ENCODE measurements around the gene CST4.
"Not testable (repeated sequence)": the region's sequence is repeated elsewhere in the genome, so short reads cannot be mapped to it uniquely, and the experiment has no call there.

The CST4 gene

DNA sequence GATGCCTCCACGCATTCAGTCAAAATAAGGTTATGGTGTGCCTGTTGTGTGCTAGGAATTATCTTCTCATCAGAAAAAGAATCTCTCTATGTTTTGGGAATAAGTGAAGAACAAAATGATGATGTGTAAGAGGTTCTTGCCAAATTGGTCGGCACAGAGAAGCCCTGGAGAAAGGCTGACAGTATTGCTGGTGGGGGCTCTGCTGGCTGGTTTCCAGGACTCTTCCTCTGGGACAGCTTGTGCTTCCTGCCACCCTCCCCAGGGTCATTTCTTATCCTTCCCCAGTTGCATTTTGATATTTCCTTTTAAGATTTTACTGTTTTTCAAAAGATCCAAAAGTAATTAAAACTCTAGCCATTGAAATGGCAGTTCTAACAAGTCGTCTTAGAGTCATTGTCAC lies 22.1 kb downstream of the CST4 start:
- TF ChIP-seq Cebpa-rat (IDR thresholded peaks at IDR 0.05): no peak
- H3K27me3 ChIP-seq: no peaks in the 10 kb centered on the region
- H3K27ac ChIP-seq: 0 out of 22 replicates have a peak overlapping the region, but pooled peaks of 1 of the 11 experiments have one; percentile 13
- peak overlapping the region in 1 of 10 experiments; percentile 28; a peak in 2 of 20 replicates for H3K4me3 ChIP-seq
- peak overlapping the region; percentile 20 to 89 (median 78); a peak in 21 of 22 replicates for H3K4me2 ChIP-seq
- no peaks in the 10 kb centered on the region for H3K9me3 ChIP-seq (replicated peaks in 1 of 11)
- H3K4me1 ChIP-seq: peaks cover 16 to 51% (median 42%) of the 10 kb centered on the region in 10 experiments; a peak in 19 of 20 replicates
- no peaks in the 10 kb centered on the region for H4K20me1 ChIP-seq
- no peaks in the 10 kb centered on the region for H3K36me3 ChIP-seq
- H3K9ac ChIP-seq: peak overlapping the region in 1 of 11 experiments; percentile 32; a peak in 1 of 22 replicates

DNA sequence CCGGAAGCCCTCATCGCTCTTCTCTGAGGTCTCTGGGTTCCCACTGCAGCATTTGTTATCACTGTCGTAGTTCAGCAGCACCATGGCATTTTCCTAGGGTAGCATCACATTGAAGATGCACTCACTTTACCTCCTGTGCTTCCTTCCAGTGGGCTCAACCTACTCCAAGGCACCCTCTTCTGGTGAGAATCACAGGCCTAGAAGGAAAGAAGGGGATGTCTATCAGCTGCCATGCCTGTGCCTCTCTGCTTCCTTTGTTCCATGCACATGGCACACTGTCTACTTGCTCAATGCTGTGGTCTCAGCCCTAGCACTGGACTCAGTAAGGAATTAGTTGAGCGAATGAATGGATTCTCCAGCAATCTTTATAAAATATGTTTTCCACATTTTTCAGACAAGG lies 22.6 kb downstream of the CST4 start:
- no peaks in the 10 kb centered on the region for H3K9me3 ChIP-seq (replicated peaks in 1 of 11)
- H3K36me3 ChIP-seq: no peaks in the 10 kb centered on the region
- peak overlapping the region in 1 of 11 experiments; percentile 32; a peak in 1 of 22 replicates for H3K9ac ChIP-seq
- H3K27me3 ChIP-seq: no peaks in the 10 kb centered on the region
- no peak for TF ChIP-seq Cebpa-rat (IDR thresholded peaks at IDR 0.05)
- peaks cover 16 to 51% (median 43%) of the 10 kb centered on the region in 10 experiments; a peak in 19 of 20 replicates for H3K4me1 ChIP-seq
- no peak overlapping the region; a peak in 1 of 20 replicates for H3K4me3 ChIP-seq
- H4K20me1 ChIP-seq: no peaks in the 10 kb centered on the region
- 0 out of 22 replicates have a peak overlapping the region, but pooled peaks of 1 of the 11 experiments have one; percentile 13 for H3K27ac ChIP-seq
- H3K4me2 ChIP-seq: peak overlapping the region; percentile 20 to 89 (median 78); a peak in 21 of 22 replicates

DNA sequence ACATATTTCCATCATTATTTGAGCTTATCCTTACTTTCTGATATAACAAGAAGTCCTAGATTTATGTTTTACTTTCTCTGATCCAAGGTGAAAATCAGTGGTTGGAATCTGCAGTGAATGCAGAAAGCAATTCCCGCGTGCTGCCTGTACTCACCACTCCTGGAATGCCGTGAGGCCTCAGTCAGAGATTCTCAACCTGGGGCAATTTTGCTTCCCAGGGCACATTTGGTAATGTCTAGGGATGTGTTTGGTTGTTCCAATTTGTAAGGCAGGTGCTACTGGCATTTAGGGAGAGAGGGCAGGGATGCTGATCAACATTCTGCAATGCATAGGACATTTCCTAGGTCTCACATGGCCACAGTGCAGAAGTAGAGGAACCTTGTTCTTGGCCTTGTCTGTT lies 23.9 kb downstream of the CST4 start:
- H3K9ac ChIP-seq: no peak overlapping the region
- no peaks in the 10 kb centered on the region for H3K27me3 ChIP-seq
- no peaks in the 10 kb centered on the region for H4K20me1 ChIP-seq
- no peak for TF ChIP-seq Cebpa-rat (IDR thresholded peaks at IDR 0.05)
- H3K4me1 ChIP-seq: peaks cover 16 to 61% (median 44%) of the 10 kb centered on the region in 10 experiments; a peak in 19 of 20 replicates
- H3K36me3 ChIP-seq: no peaks in the 10 kb centered on the region
- no peak overlapping the region for H3K27ac ChIP-seq
- no peaks in the 10 kb centered on the region for H3K9me3 ChIP-seq (replicated peaks in 1 of 11)
- H3K4me3 ChIP-seq: no peak overlapping the region
- H3K4me2 ChIP-seq: peak overlapping the region in 2 of 11 experiments; percentile 18 to 27; a peak in 4 of 22 replicates

DNA sequence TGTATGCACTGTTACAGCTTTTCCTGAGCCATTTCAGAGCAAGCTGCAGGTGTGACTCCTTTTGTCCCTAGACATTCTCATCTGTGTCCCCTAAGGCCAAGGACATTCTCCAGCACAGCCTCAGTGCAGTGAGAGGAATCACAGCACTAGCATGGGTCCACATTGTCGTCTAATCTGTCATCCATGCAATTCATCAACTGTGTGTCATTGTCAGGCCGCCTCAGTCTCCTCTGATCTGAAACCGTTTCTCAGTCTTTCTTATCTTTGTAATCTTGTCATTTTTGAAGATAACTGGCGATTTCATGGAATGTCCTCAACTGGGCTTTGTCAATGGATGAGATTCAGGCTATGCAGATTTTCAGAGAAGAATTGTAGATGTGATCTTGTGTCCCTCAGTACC lies 24.8 kb downstream of the CST4 start:
- not testable (repeated sequence) for H3K9me3 ChIP-seq (replicated peaks in 1 of 11)
- Histone ChIP-seq H3K4me2 (peak overlapping the region in 8 of 11 experiments; percentile 4 to 56 (median 32); a peak in 11 of 22 replicates), H3K4me1 (peaks cover 16 to 61% (median 44%) of the 10 kb centered on the region in 10 experiments; a peak in 19 of 20 replicates)

DNA sequence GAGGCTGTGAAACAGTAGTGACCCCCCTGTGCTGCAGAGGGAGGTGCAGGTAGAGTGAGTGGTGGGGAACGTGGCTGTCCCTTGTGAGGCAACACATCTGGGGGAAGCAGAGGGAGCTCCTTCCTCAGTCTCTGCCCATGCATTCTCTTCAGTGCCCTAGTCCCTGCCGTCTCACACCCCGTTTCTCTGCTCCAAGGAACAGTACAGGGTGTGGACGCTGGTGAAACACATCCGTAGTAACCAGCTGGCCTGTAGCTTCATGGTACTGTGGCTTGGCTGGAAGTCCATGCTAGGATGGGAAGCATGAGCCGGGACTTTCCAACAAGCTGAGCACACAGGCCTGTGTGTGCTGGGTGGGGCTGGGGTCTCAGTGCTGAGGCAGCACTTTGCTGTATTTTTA lies 25.7 kb downstream of the CST4 start:
- H3K4me3 ChIP-seq: no peak overlapping the region
- H3K4me1 ChIP-seq: peaks cover 16 to 54% (median 37%) of the 10 kb centered on the region in 10 experiments; a peak in 19 of 20 replicates
- no peaks in the 10 kb centered on the region for H3K36me3 ChIP-seq
- peak overlapping the region in 5 of 11 experiments; percentile 26 to 40 (median 37); a peak in 8 of 22 replicates for H3K4me2 ChIP-seq
- TF ChIP-seq Cebpa-rat (IDR thresholded peaks at IDR 0.05): no peak
- no peaks in the 10 kb centered on the region for H4K20me1 ChIP-seq
- H3K27me3 ChIP-seq: no peaks in the 10 kb centered on the region
- H3K9me3 ChIP-seq (replicated peaks in 1 of 11): no peaks in the 10 kb centered on the region
- H3K27ac ChIP-seq: no peak overlapping the region
- no peak overlapping the region for H3K9ac ChIP-seq

More for the DNA sequence above, 24.8 kb downstream of the CST4 start:
- H3K27me3 ChIP-seq, H3K36me3 ChIP-seq, H3K9ac ChIP-seq, H3K27ac ChIP-seq, H3K4me3 ChIP-seq, H4K20me1 ChIP-seq: not testable (repeated sequence)

DNA sequence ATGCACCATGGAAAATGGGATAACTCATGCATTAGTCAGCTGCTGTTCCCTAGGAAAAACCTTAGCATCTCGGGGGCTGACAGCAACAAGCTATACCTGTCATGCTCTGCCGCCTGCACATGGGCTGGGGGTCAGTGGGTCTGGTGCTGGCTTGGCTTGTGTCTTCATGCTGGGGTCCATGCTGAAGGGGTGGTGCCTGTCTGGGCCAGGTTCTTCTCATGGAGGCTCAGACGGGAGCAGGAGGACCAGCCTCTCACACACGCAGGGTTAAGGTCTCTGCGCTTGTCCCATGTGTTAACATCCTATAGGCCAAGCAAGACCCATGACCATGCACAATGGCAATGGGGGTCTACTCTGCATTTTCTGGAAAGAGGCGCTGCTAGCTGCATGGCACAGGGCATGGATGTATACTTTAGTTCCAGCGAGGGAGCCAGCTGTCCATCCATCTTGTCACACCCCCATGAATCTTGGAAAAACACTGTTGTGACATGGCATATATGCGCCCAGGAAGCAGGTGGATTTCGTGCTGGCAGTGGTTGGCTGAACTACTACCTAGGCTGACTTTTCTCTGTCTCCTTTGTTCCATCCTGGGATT lies 26.5 kb downstream of the CST4 start:
- no peaks in the 10 kb centered on the region for H3K27me3 ChIP-seq
- no peak for TF ChIP-seq Cebpa-rat (IDR thresholded peaks at IDR 0.05)
- H3K27ac ChIP-seq: no peak overlapping the region
- no peaks in the 10 kb centered on the region for H3K9me3 ChIP-seq (replicated peaks in 1 of 11)
- no peaks in the 10 kb centered on the region for H3K36me3 ChIP-seq
- no peaks in the 10 kb centered on the region for H4K20me1 ChIP-seq
- no peak overlapping the region for H3K4me3 ChIP-seq
- H3K4me2 ChIP-seq: no peak overlapping the region; a peak in 1 of 22 replicates
- no peak overlapping the region for H3K9ac ChIP-seq
- peaks cover 14 to 46% (median 30%) of the 10 kb centered on the region in 10 experiments; a peak in 19 of 20 replicates for H3K4me1 ChIP-seq

DNA sequence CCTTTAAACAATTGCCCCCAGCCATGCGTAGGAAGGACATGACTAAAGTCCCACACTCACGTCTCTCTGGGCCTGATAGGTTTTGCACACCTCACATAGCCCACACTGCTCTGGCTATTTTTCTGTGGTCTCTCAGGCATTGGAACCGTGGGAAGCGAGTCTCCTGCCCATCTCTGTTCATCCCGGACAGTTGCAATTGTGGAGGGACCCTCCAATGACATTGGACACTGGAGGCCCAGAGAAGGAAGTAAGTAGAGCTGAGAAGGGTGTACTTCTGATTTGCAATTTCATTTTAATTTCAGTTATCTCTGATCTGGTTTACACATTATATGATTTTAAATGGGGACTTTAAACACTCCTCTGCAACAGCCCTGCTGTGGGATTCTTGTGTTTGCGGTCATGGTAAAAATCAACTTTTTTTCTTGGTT lies 27.8 kb downstream of the CST4 start:
- no peaks in the 10 kb centered on the region for H4K20me1 ChIP-seq
- no peaks in the 10 kb centered on the region for H3K36me3 ChIP-seq
- TF ChIP-seq Cebpa-rat (IDR thresholded peaks at IDR 0.05): no peak
- H3K27ac ChIP-seq: no peak overlapping the region
- no peak overlapping the region for H3K4me3 ChIP-seq
- no peaks in the 10 kb centered on the region for H3K9me3 ChIP-seq (replicated peaks in 1 of 11)
- no peaks in the 10 kb centered on the region for H3K27me3 ChIP-seq
- H3K4me2 ChIP-seq: no peak overlapping the region
- H3K4me1 ChIP-seq: peaks cover 14 to 39% (median 29%) of the 10 kb centered on the region in 10 experiments
- no peak overlapping the region for H3K9ac ChIP-seq

DNA sequence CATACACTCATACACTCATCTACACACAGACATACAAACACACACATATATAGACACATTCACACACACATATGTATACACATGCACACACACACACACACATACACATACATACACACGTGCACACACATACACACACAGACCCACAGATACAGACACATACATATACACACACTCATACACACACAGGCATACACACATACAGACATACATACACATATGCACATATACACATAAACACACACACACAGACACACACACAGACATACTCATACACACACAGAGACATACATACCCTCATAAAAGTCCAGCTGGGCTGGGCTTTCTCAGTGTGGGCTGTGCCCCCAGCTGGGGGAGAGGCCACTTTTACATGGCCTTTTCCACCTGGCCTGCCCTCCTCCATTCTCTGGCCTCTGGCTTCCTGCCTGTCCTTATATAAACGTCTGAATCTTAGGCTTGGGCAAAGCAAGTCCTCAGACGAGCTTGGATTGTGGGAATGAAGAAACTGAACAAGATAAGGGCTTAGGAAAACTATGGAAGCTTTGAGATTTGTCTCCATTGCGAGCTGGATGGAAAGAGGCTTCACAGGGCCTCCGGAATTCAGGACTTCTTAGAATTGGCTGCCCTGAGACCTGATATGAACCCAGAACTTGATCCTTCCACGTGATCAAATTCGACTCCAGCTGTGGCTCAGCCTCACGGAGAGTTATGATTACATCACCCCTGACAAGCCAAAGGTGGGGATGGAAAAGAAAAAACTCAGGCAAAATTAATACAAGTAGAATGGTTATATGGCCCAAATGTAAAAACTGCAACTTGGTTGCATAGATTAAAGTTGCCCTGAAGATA lies 28.6 kb downstream of the CST4 start:
- no peak overlapping the region for H3K4me2 ChIP-seq
- no peak overlapping the region for H3K27ac ChIP-seq
- no peaks in the 10 kb centered on the region for H3K36me3 ChIP-seq
- H3K9ac ChIP-seq: no peak overlapping the region
- H4K20me1 ChIP-seq: no peaks in the 10 kb centered on the region
- peaks cover 19 to 45% (median 35%) of the 10 kb centered on the region in 10 experiments for H3K4me1 ChIP-seq
- H3K9me3 ChIP-seq (replicated peaks in 1 of 11): no peaks in the 10 kb centered on the region
- TF ChIP-seq Cebpa-rat (IDR thresholded peaks at IDR 0.05): no peak
- H3K27me3 ChIP-seq: no peaks in the 10 kb centered on the region
- H3K4me3 ChIP-seq: no peak overlapping the region

DNA sequence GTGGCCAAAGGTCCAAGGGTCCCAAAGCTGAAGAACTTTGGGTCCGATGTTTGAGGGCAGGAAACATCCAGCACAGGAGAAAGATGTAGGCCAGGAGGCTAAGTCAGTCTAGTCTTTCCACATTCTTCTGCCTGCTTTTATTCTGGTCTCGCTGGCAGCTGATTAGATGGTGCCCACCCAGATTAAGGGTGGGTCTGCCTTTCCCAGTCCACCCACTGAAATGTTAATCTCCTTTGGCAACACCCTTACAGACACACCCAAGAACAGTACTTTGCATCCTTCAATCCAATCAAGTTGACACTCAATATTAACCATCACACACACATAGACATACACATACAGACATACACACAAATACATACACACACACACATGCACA lies 29.2 kb downstream of the CST4 start:
- not testable (repeated sequence) for H3K27ac ChIP-seq; H3K9me3 ChIP-seq (replicated peaks in 1 of 11); H3K27me3 ChIP-seq; H3K36me3 ChIP-seq; H4K20me1 ChIP-seq; H3K9ac ChIP-seq; H3K4me2 ChIP-seq; H3K4me3 ChIP-seq
- peaks cover 26 to 45% (median 36%) of the 10 kb centered on the region in 10 experiments for H3K4me1 ChIP-seq
